ENCODE results near the gene OTOG.

The OTOG gene

GRCh38 chr11:17516551-17517150, 30.4 kb upstream of the OTOG start:
- no peak overlapping the region for H3K27ac ChIP-seq
- DNase-seq (ENCODE audit: low read depth, low spot score), result no peak

- no peak overlapping the region for H3K27ac ChIP-seq
- DNase-seq (ENCODE audit: low read depth, low spot score), result no peak
Observed at GRCh38 chr11:17517186-17517585, 29.9 kb upstream of the OTOG start.

GRCh38 chr11:17518366-17518765, 28.7 kb upstream of the OTOG start:
- DNase-seq (ENCODE audit: low read depth, low spot score), result no peak
- no peak overlapping the region for H3K27ac ChIP-seq

- H3K27ac ChIP-seq, result no peak overlapping the region
- no peak for DNase-seq (ENCODE audit: low read depth, low spot score)
Observed at GRCh38 chr11:17519061-17519885, 27.8 kb upstream of the OTOG start.

GRCh38 chr11:17521106-17521900, 25.8 kb upstream of the OTOG start:
- no peak for DNase-seq (ENCODE audit: low read depth, low spot score)
- H3K27ac ChIP-seq, result no peak overlapping the region

GRCh38 chr11:17522655-17523054, 24.4 kb upstream of the OTOG start:
- H3K27ac ChIP-seq, result no peak overlapping the region
- no peak for DNase-seq (ENCODE audit: low read depth, low spot score)

- DNase-seq (ENCODE audit: low read depth, low spot score), result no peak
- H3K27ac ChIP-seq, result no peak overlapping the region
Observed at GRCh38 chr11:17524221-17524620, 22.8 kb upstream of the OTOG start.

GRCh38 chr11:17525570-17525969, 21.5 kb upstream of the OTOG start:
- H3K27ac ChIP-seq, result no peak overlapping the region
- no peak for DNase-seq (ENCODE audit: low read depth, low spot score)

GRCh38 chr11:17526326-17526725, 20.7 kb upstream of the OTOG start:
- DNase-seq (ENCODE audit: low read depth, low spot score), result no peak
- H3K27ac ChIP-seq, result no peak overlapping the region

GRCh38 chr11:17526931-17527627, 20.0 kb upstream of the OTOG start:
- no peak overlapping the region for H3K27ac ChIP-seq
- no peak for DNase-seq (ENCODE audit: low read depth, low spot score)

GRCh38 chr11:17527628-17527995, 19.4 kb upstream of the OTOG start:
- H3K27ac ChIP-seq, result no peak overlapping the region
- DNase-seq (ENCODE audit: low read depth, low spot score), result no peak

GRCh38 chr11:17528181-17528691, 18.8 kb upstream of the OTOG start:
- no peak for DNase-seq (ENCODE audit: low read depth, low spot score)

GRCh38 chr11:17528906-17529843, 17.9 kb upstream of the OTOG start:
- DNase-seq (ENCODE audit: low read depth, low spot score), result no peak
- no peak overlapping the region for H3K27ac ChIP-seq

More at GRCh38 chr11:17528181-17528691, 18.8 kb upstream of the OTOG start:
- H3K27ac ChIP-seq, result no peak overlapping the region

GRCh38 chr11:17529844-17530185, 17.2 kb upstream of the OTOG start:
- no peak overlapping the region for H3K27ac ChIP-seq
- no peak for DNase-seq (ENCODE audit: low read depth, low spot score)

GRCh38 chr11:17531071-17531600, 15.9 kb upstream of the OTOG start:
- no peak overlapping the region for H3K27ac ChIP-seq
- DNase-seq (ENCODE audit: low read depth, low spot score), result no peak

GRCh38 chr11:17531636-17532113, 15.4 kb upstream of the OTOG start:
- no peak overlapping the region for H3K27ac ChIP-seq
- no peak for DNase-seq (ENCODE audit: low read depth, low spot score)

GRCh38 chr11:17532784-17533183, 14.3 kb upstream of the OTOG start:
- no peak for DNase-seq (ENCODE audit: low read depth, low spot score)

GRCh38 chr11:17533341-17533740, 13.7 kb upstream of the OTOG start:
- H3K27ac ChIP-seq, result no peak overlapping the region
- DNase-seq (ENCODE audit: low read depth, low spot score), result no peak

More at GRCh38 chr11:17532784-17533183, 14.3 kb upstream of the OTOG start:
- no peak overlapping the region for H3K27ac ChIP-seq

Measured in epithelial cell of prostate (primary cell).